ENCODE results near the gene WFDC12.

WFDC12 gene

GRCh38 chr20:45109634-45110033 lies 14.6 kb downstream of the WFDC12 start:
- TF ChIP-seq ZFX (IDR thresholded peaks at IDR 0.05; ENCODE audit: borderline replicate concordance): no peak
- TF ChIP-seq, protein P1, sequence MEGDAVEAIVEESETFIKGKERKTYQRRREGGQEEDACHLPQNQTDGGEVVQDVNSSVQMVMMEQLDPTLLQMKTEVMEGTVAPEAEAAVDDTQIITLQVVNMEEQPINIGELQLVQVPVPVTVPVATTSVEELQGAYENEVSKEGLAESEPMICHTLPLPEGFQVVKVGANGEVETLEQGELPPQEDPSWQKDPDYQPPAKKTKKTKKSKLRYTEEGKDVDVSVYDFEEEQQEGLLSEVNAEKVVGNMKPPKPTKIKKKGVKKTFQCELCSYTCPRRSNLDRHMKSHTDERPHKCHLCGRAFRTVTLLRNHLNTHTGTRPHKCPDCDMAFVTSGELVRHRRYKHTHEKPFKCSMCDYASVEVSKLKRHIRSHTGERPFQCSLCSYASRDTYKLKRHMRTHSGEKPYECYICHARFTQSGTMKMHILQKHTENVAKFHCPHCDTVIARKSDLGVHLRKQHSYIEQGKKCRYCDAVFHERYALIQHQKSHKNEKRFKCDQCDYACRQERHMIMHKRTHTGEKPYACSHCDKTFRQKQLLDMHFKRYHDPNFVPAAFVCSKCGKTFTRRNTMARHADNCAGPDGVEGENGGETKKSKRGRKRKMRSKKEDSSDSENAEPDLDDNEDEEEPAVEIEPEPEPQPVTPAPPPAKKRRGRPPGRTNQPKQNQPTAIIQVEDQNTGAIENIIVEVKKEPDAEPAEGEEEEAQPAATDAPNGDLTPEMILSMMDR (IDR thresholded peaks at IDR 0.05): no peak
- no peak overlapping the region for H3K27ac ChIP-seq

GRCh38 chr20:45105317-45105716 lies 18.9 kb downstream of the WFDC12 start:
- no peak for TF ChIP-seq ZFX (IDR thresholded peaks at IDR 0.05; ENCODE audit: borderline replicate concordance)
- TF ChIP-seq, protein P1 (IDR thresholded peaks at IDR 0.05): no peak
- no peak overlapping the region for H3K27ac ChIP-seq

DNA sequence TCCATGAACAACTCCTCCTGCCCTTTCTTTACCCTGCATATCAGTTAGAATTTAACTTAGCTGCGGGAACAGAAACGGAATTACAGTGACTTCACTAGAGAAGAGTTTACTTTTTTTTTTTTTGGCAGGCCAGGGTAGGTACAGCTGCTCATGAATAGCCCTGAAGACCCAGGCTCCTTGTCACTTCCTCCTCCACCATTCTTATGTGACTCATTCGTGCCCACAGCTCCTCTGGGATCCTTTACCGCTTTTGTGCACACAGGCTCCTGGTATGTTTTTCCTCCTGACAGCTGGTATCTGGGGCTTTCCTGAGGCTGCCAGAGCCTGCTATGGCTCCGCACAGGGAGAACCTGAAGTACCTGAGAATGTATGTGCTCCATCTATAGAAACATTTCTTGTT lies 19.5 kb downstream of the WFDC12 start:
- H3K27ac ChIP-seq: no peak overlapping the region
- TF ChIP-seq, protein P1 (IDR thresholded peaks at IDR 0.05): no peak
- no peak for TF ChIP-seq ZFX (IDR thresholded peaks at IDR 0.05; ENCODE audit: borderline replicate concordance)

GRCh38 chr20:45103072-45103471 lies 21.2 kb downstream of the WFDC12 start:
- no peak overlapping the region for H3K27ac ChIP-seq
- no peak for TF ChIP-seq ZFX (IDR thresholded peaks at IDR 0.05; ENCODE audit: borderline replicate concordance)
- TF ChIP-seq, protein P1 (IDR thresholded peaks at IDR 0.05): no peak

DNA sequence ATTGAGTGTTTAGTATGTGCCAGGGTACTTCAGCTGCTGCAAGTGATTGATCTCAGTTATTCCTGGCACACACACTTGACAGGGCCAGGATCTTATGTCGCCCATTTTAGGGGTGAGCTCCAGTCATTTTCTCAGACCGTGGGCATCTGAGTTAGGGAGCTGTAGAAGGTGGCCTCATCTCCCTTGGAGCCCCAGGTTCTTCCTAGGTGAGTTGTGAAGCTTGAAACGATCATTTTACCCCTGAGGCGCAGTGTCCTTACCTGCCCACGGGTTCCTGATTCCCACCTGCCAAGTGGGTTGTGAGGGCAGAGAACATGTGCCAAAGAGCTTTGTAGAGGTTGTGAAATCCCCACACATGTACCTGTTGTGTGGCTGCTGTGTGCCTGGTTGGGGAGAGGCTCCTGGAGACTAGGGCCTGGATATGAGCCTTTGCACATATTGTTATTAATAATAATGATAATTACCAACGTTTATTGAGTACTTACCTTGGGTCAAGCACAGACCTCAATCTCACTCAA lies 22.9 kb downstream of the WFDC12 start:
- no peak overlapping the region for H3K27ac ChIP-seq
- no peak for TF ChIP-seq ZFX (IDR thresholded peaks at IDR 0.05; ENCODE audit: borderline replicate concordance)
- TF ChIP-seq, protein P1 (IDR thresholded peaks at IDR 0.05): no peak

GRCh38 chr20:45100563-45101245 lies 23.6 kb downstream of the WFDC12 start, which contains the start of gene KCNS1:
Gene KCNS1, minus strand, starts transcription at chr20:45101127. Its CDS starts 1,891 bp downstream, at chr20:45099236.
- TF ChIP-seq, protein P1 (IDR thresholded peaks at IDR 0.05): no peak
- TF ChIP-seq ZFX (IDR thresholded peaks at IDR 0.05; ENCODE audit: borderline replicate concordance): no peak
- H3K27ac ChIP-seq: no peak within 1 kb of the TSS

- no peak overlapping the region for H3K27ac ChIP-seq
- TF ChIP-seq, protein P1 (IDR thresholded peaks at IDR 0.05): no peak
- TF ChIP-seq ZFX (IDR thresholded peaks at IDR 0.05; ENCODE audit: borderline replicate concordance): no peak
Measured at GRCh38 chr20:45098103-45098773, 26.0 kb downstream of the WFDC12 start.

Data from 22Rv1 (cell line).